A549 (cell line): Measurements from ENCODE around the gene HOXB3. TPM values are rescaled to one million over a fixed set of nuclear protein-coding genes. Genes with fewer than 3 reads are reported as not detected.

Source experiments
- ATAC-seq, 2 experiments: fragments of 200-7000 bp in 1 of 2; fragments of >200 bp in 1 of 2; cut with Nextera tagmentation in 1 of 2; cut with Tn5 transposase in 1 of 2; 3 replicates each; pipeline versions ENCODE4 v1.8.0 to v1.9.1; 2018 to 2020; ENCODE audit warnings: mild to moderate bottlenecking in 1 of 2, moderate library complexity in 1 of 2
- CTCF ChIA-PET: fragments of 300-600 bp; sonication (Branson Sonifier 250); formaldehyde crosslinking; extraction: SDS; loops from one replicate; lab custom pipeline; 2021; ENCODE audit warnings: antibody characterized with exemption, inconsistent platforms; lab: Yijun Ruan, JAX
- POLR2A ChIA-PET: fragments of 350-600 bp; formaldehyde crosslinking; extraction: SDS; loops from one replicate; lab custom pipeline; 2021; ENCODE audit warnings: antibody characterized with exemption, inconsistent platforms; lab: Yijun Ruan, JAX
- DNase-seq, 2 experiments: peaks; one replicate each; pipeline versions ENCODE4 v3.0.0 to v3.0.0-alpha.2; 2011 to 2016; ENCODE audit warnings: low read depth in 1 of 2, low spot score in 1 of 2
- FAIRE-seq: peaks from 2 replicates; lab custom pipeline; 2011; peaks lifted over from hg19 to GRCh38; lab: Jason Lieb, UNC
- H3K27ac ChIP-seq, 2 experiments: fragments of >200 bp; sonication (Bioruptor Twin); formaldehyde crosslinking; 3 replicates each; pipeline ENCODE4 v1.5.1; 2016 to 2017
- H3K4me1 ChIP-seq: fragments of >200 bp; sonication (Bioruptor Twin); formaldehyde crosslinking; 3 replicates; pipeline ENCODE4 v1.6.1; 2016
- H3K4me2 ChIP-seq: fragments of >200 bp; sonication (Bioruptor Twin); formaldehyde crosslinking; 3 replicates; pipeline ENCODE4 v1.6.1; 2016
- H3K4me3 ChIP-seq: fragments of >200 bp; sonication (Bioruptor Twin); formaldehyde crosslinking; 3 replicates; pipeline ENCODE4 v1.5.1; 2016
- H3K9me3 ChIP-seq: fragments of >200 bp; sonication (Bioruptor Twin); formaldehyde crosslinking; 3 replicates; pipeline ENCODE4 v1.6.1; 2016
- BCL3 ChIP-seq: fragments of >200 bp; sonication (Bioruptor Twin); formaldehyde crosslinking; IDR thresholded peaks from 3 replicates; pipeline ENCODE4 v1.6.1; 2016
- BHLHE40 ChIP-seq: IDR thresholded peaks from 2 replicates; pipeline ENCODE4 v1.6.1; 2012; ENCODE audit warnings: low read depth, low read length, inconsistent platforms
- CBX2 ChIP-seq: fragments of 200-600 bp; sonication (generic); IDR thresholded peaks from 2 replicates; pipeline ENCODE4 v1.6.1; 2016; ENCODE audit warnings: low read depth, mild to moderate bottlenecking, borderline replicate concordance
- CBX8 ChIP-seq: fragments of 200-600 bp; sonication (generic); IDR thresholded peaks from 2 replicates; pipeline ENCODE4 v1.6.1; 2016
- CHD2 ChIP-seq: fragments of 150-350 bp; IDR thresholded peaks from 2 replicates; pipeline ENCODE4 v1.6.1; 2014; ENCODE audit warnings: low read length; ENCODE audit not compliant: partially characterized antibody
- ELK1 ChIP-seq: fragments of 150-350 bp; IDR thresholded peaks from 2 replicates; pipeline ENCODE4 v1.6.1; 2014; ENCODE audit warnings: low read depth, mild to moderate bottlenecking, low read length
- ESRRA ChIP-seq: fragments of 150-350 bp; IDR thresholded peaks from 2 replicates; pipeline ENCODE4 v1.6.1; 2014; ENCODE audit warnings: mild to moderate bottlenecking, low read length, borderline replicate concordance
- HEYL ChIP-seq: fragments of 250-450 bp; sonication (Bioruptor Pico); IDR thresholded peaks from 2 replicates; pipeline ENCODE4 v1.8.0; 2021; ENCODE audit warnings: mild to moderate bottlenecking, moderate library complexity
- HOXA7 ChIP-seq: fragments of 250-450 bp; sonication (Bioruptor Pico); IDR thresholded peaks from 2 replicates; pipeline ENCODE4 v1.5.0; 2020; ENCODE audit warnings: mild to moderate bottlenecking, moderate library complexity
- HOXB13 ChIP-seq: fragments of 250-450 bp; sonication (Bioruptor Pico); IDR thresholded peaks from 2 replicates; pipeline ENCODE4 v1.5.0; 2020; ENCODE audit warnings: low read depth, mild to moderate bottlenecking, moderate library complexity
- MAFK ChIP-seq: fragments of 450-650 bp; IDR thresholded peaks from 2 replicates; pipeline ENCODE4 v1.6.1; 2014; ENCODE audit not compliant: partially characterized antibody
- MAX ChIP-seq: IDR thresholded peaks from 2 replicates; pipeline ENCODE4 v1.6.1; 2012
- MAZ ChIP-seq: fragments of 150-350 bp; IDR thresholded peaks from 2 replicates; pipeline ENCODE4 v1.6.1; 2014; ENCODE audit warnings: antibody characterized with exemption, low read depth, low read length, borderline replicate concordance
- NPAS2 ChIP-seq: fragments of 250-450 bp; sonication (Bioruptor Pico); IDR thresholded peaks from 2 replicates; pipeline ENCODE4 v1.8.0; 2022; ENCODE audit warnings: mild to moderate bottlenecking, moderate library complexity, borderline replicate concordance
- PBX3 ChIP-seq: IDR thresholded peaks from 2 replicates; pipeline ENCODE4 v1.6.1; 2012
- PHF8 ChIP-seq: fragments of 200-600 bp; sonication (generic); IDR thresholded peaks from 2 replicates; pipeline ENCODE4 v1.6.1; 2016; ENCODE audit warnings: low read depth, mild to moderate bottlenecking, antibody characterized with exemption, moderate library complexity, borderline replicate concordance
- POLR2A ChIP-seq: IDR thresholded peaks from 2 replicates; pipeline ENCODE4 v1.6.1; 2012; ENCODE audit warnings: mild to moderate bottlenecking, low read length
- RAD21 ChIP-seq, 2 experiments: fragments of >200 bp in 1 of 2; sonication (Bioruptor Twin) in 1 of 2; formaldehyde crosslinking in 1 of 2; IDR thresholded peaks in 1 of 2; conservative IDR thresholded peaks in 1 of 2; 2 replicates in 1 of 2; 3 replicates in 1 of 2; pipeline ENCODE4 v1.6.1; 2012 to 2018; ENCODE audit warnings: inconsistent platforms in 1 of 2
- RARB ChIP-seq: fragments of 250-450 bp; sonication (Bioruptor Pico); IDR thresholded peaks from 2 replicates; pipeline ENCODE4 v1.8.0; 2021; ENCODE audit warnings: mild to moderate bottlenecking, moderate library complexity
- RCOR1 ChIP-seq: fragments of 150-350 bp; IDR thresholded peaks from 2 replicates; pipeline ENCODE4 v1.6.1; 2014; ENCODE audit warnings: antibody characterized with exemption, low read length, low read depth
- REST ChIP-seq: fragments of 200-600 bp; sonication (generic); IDR thresholded peaks from 2 replicates; pipeline ENCODE4 v1.6.1; 2016; ENCODE audit warnings: antibody characterized with exemption, mild to moderate bottlenecking, moderate library complexity
- RFX5 ChIP-seq: fragments of 450-650 bp; IDR thresholded peaks from 2 replicates; pipeline ENCODE4 v1.7.1; 2014; ENCODE audit warnings: antibody characterized with exemption, mild to moderate bottlenecking, moderate library complexity
- RNF2 ChIP-seq: fragments of 200-600 bp; sonication (generic); IDR thresholded peaks from 2 replicates; pipeline ENCODE4 v1.6.1; 2016; ENCODE audit warnings: low read depth, mild to moderate bottlenecking, antibody characterized with exemption, moderate library complexity, borderline replicate concordance
- SMC3 ChIP-seq: fragments of >200 bp; sonication (Bioruptor Twin); formaldehyde crosslinking; IDR thresholded peaks from 3 replicates; pipeline ENCODE4 v1.6.1; 2018; ENCODE audit warnings: inconsistent platforms
- TFCP2L1 ChIP-seq: fragments of 250-450 bp; sonication (Bioruptor Pico); IDR thresholded peaks from 2 replicates; pipeline ENCODE4 v1.5.0; 2021; ENCODE audit warnings: mild to moderate bottlenecking
- USF2 ChIP-seq: fragments of 450-650 bp; IDR thresholded peaks from 2 replicates; pipeline ENCODE4 v1.6.1; 2014; ENCODE audit warnings: antibody characterized with exemption
- ZFP36 ChIP-seq: fragments of 450-650 bp; IDR thresholded peaks from 2 replicates; pipeline ENCODE4 v1.6.1; 2014; ENCODE audit warnings: borderline replicate concordance; ENCODE audit not compliant: partially characterized antibody
- ZNF302 ChIP-seq: fragments of 250-450 bp; sonication (Bioruptor Pico); IDR thresholded peaks from 2 replicates; pipeline ENCODE4 v1.9.0; 2021; ENCODE audit warnings: inconsistent platforms, mild to moderate bottlenecking, moderate library complexity
- WGBS: methylation state at CpG from one replicate; pipeline ENCODE4 v1.1.6; 2017; ENCODE audit errors: missing lambda C conversion rate; 5-methylcytosine and 5-hydroxymethylcytosine counted together
- polyA plus RNA-seq, 4 experiments: library from polyadenylated mRNA; depleted of rRNA in 3 of 4; stranded (reverse); fragments of >200 nt; fragmentation: RNase III in 1 of 4; extraction: RNeasy Plus Mini Kit Qiagen cat#74134 plus additional on column Dnase treatment in 1 of 4; gene quantifications; 2 replicates in 3 of 4; 3 replicates in 1 of 4; pipeline ENCODE4 v1.2.3, GENCODE V29; 2011 to 2017

Gene HOXB3
- polyA plus RNA-seq, 2 of the 4 experiments (the other 2 are of a cell fraction), result 8.6 to 17.0 TPM

GRCh38 chr17:48566717-48567116 lies 23.3 kb downstream of the HOXB3 start:
- ChIA-PET CTCF (interaction anchor here (1.1 to 2.6 kb wide), 6 partner anchors 9 to 307 kb away, joined by 3 to 12 read pairs (median 4); no protein-coding TSS in a partner anchor), POLR2A (no interaction called here)
- DNase-seq (no peak), FAIRE-seq (no peak), ATAC-seq (no peak)
- Histone ChIP-seq H3K4me2 (no peak overlapping the region), H3K9me3 (no peaks in the 10 kb centered on the region), H3K4me1 (peaks cover 7% of the 10 kb centered on the region; the same call in 1 of the 3 replicates), H3K4me3 (no peak overlapping the region), H3K27ac (peak overlapping the region in 1 of 2 experiments; percentile 6; a peak in 1 of 6 replicates)
- TF ChIP-seq RARB (CRISPR knock-in tag) (no peak), POLR2A (no peak), ZFP36 (no peak), RCOR1 (no peak), HOXA7 (CRISPR knock-in tag) (no peak), HOXB13 (CRISPR knock-in tag) (no peak), ELK1 (no peak), REST (no peak), RAD21 (conservative IDR thresholded peaks at IDR 0.05 in 1 of 2, IDR thresholded peaks at IDR 0.05 in 1 of 2) (no peak), PHF8 (no peak), PBX3 (no peak), CBX8 (no peak), CHD2 (no peak), ESRRA (no peak), MAX (no peak), MAZ (no peak), HEYL (CRISPR knock-in tag) (no peak)
- WGBS, result 50% methylated on average over 2 of the region's 2 CpGs

GRCh38 chr17:48565925-48566710 lies 23.9 kb downstream of the HOXB3 start:
- H3K9me3 ChIP-seq, result no peaks in the 10 kb centered on the region
- 71% methylated on average over 4 of the region's 4 CpGs for WGBS
- H3K4me1 ChIP-seq, result peaks cover 12% of the 10 kb centered on the region; the same call in 2 of the 3 replicates
- POLR2A ChIA-PET, result no interaction called here
- CTCF ChIA-PET, result interaction anchor here (0.6 to 2.6 kb wide), 5 partner anchors 74 to 619 kb away, joined by 3 to 12 read pairs (median 3); no protein-coding TSS in a partner anchor
- no peak overlapping the region for H3K4me2 ChIP-seq
- DNase-seq (no peak), FAIRE-seq (no peak), ATAC-seq (no peak)
- H3K27ac ChIP-seq, result peak overlapping the region in 1 of 2 experiments; percentile 6; a peak in 1 of 6 replicates
- H3K4me3 ChIP-seq, result no peak overlapping the region
- TF ChIP-seq RNF2 (no peak), CHD2 (no peak), ELK1 (no peak), ZNF302 (no peak), TFCP2L1 (no peak), RFX5 (no peak), SMC3 (no peak), BHLHE40 (no peak), BCL3 (no peak), MAFK (no peak), CBX2 (no peak), USF2 (no peak), NPAS2 (CRISPR knock-in tag) (no peak)
